BJ (cell line): Measurements from ENCODE around the gene AKAP1. TPM values are rescaled to one million over a fixed set of nuclear protein-coding genes. Genes with fewer than 3 reads are reported as not detected.

Experiments used
- CTCF ChIA-PET: fragments of 350-600 bp; formaldehyde crosslinking; extraction: SDS; loops from one replicate; lab custom pipeline; 2021; ENCODE audit warnings: antibody characterized with exemption, inconsistent platforms; lab: Yijun Ruan, JAX
- POLR2A ChIA-PET: fragments of 300-600 bp; sonication (Branson Sonifier 250); formaldehyde crosslinking; extraction: SDS; loops from one replicate; lab custom pipeline; 2021; ENCODE audit warnings: antibody characterized with exemption; lab: Charles Lee
- DNase-seq: peaks from one replicate; pipeline ENCODE4 v3.0.0-alpha.2; 2011; ENCODE audit warnings: low read depth
- H3K27me3 ChIP-seq: 2 replicates; pipeline ENCODE4 v1.6.0; 2011; ENCODE audit warnings: low read length; ENCODE audit not compliant: control insufficient read depth, insufficient read depth
- H3K36me3 ChIP-seq: 2 replicates; pipeline ENCODE4 v1.5.1; 2011; ENCODE audit warnings: low read length; ENCODE audit not compliant: control insufficient read depth, insufficient read depth
- H3K4me3 ChIP-seq: 2 replicates; pipeline ENCODE4 v1.5.1; 2011; ENCODE audit warnings: low read depth, mild to moderate bottlenecking, control low read depth, low read length
- polyA plus RNA-seq: library from polyadenylated mRNA; depleted of rRNA; stranded (reverse); fragments of >200 nt; gene quantifications from 2 replicates; pipeline ENCODE4 v1.2.3, GENCODE V29; 2011
- TF ChIP-seq, protein P1 (sequence below): IDR thresholded peaks from 2 replicates; pipeline ENCODE4 v1.5.1; 2011; ENCODE audit warnings: low read depth, mild to moderate bottlenecking, control low read depth, inconsistent platforms, low read length, moderate library complexity; ENCODE audit not compliant: insufficient read depth

AKAP1 gene
- polyA plus RNA-seq, 1 experiment = 15.7 TPM

DNA sequence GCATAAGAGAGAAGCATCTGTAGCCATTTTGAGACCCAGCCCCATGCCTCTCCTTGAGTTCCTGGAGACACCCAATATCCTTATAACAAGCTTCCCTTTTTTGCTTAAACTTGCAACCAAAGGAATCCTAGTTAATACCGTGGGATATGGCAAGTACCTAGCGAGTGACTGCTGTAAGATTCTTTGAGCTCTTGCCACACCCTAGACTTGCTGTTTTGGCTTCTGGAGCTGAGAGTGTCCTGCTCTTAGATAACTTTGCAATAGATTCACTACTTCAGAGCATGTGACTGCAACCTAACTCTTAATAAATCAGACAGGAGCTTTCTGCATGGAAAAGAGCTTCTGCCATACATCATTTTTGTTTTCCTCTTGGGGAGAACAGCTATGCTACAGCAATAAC lies 58.3 kb downstream of the AKAP1 start:
- ChIA-PET CTCF (interaction anchor here (0.7 to 1.4 kb wide), 5 partner anchors 13 to 690 kb away, joined by 3 to 5 read pairs (median 4); no protein-coding TSS in a partner anchor), POLR2A (no interaction called here)
- H3K36me3 ChIP-seq = no peaks in the 10 kb centered on the region
- H3K27me3 ChIP-seq = no peaks in the 10 kb centered on the region; the same call in 1 of the 2 replicates
- H3K4me3 ChIP-seq = no peak overlapping the region
- no peak for DNase-seq
- TF ChIP-seq, protein P1, sequence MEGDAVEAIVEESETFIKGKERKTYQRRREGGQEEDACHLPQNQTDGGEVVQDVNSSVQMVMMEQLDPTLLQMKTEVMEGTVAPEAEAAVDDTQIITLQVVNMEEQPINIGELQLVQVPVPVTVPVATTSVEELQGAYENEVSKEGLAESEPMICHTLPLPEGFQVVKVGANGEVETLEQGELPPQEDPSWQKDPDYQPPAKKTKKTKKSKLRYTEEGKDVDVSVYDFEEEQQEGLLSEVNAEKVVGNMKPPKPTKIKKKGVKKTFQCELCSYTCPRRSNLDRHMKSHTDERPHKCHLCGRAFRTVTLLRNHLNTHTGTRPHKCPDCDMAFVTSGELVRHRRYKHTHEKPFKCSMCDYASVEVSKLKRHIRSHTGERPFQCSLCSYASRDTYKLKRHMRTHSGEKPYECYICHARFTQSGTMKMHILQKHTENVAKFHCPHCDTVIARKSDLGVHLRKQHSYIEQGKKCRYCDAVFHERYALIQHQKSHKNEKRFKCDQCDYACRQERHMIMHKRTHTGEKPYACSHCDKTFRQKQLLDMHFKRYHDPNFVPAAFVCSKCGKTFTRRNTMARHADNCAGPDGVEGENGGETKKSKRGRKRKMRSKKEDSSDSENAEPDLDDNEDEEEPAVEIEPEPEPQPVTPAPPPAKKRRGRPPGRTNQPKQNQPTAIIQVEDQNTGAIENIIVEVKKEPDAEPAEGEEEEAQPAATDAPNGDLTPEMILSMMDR = no peak

DNA sequence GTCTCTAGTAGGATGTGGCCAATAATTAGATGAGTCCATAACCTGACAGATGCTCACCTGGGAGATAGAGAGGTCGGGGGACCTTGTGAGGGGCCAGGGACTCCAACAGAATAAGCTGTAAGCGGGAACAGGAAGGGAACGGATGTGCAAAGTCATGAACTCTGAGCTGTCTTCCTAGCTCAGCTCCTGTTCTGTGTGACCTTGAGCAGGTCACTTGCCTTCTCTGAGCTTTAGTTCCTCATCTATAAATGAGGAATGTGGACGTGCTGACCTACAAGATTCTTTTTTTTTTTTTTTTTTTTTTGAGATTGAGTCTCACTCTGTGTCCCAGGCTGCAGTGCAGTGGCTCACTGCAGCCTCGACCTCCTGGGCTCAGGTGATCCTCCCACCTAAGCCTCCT lies 58.9 kb downstream of the AKAP1 start:
- no peak for DNase-seq
- TF ChIP-seq, protein P1 = no peak
- Histone ChIP-seq H3K27me3 (no peaks in the 10 kb centered on the region; the same call in 1 of the 2 replicates), H3K4me3 (no peak overlapping the region), H3K36me3 (no peaks in the 10 kb centered on the region)
- CTCF ChIA-PET = interaction anchor here (0.6 to 1.0 kb wide), 3 partner anchors 14 to 596 kb away, joined by 3 to 4 read pairs (median 3); no protein-coding TSS in a partner anchor
- POLR2A ChIA-PET = no interaction called here

DNA sequence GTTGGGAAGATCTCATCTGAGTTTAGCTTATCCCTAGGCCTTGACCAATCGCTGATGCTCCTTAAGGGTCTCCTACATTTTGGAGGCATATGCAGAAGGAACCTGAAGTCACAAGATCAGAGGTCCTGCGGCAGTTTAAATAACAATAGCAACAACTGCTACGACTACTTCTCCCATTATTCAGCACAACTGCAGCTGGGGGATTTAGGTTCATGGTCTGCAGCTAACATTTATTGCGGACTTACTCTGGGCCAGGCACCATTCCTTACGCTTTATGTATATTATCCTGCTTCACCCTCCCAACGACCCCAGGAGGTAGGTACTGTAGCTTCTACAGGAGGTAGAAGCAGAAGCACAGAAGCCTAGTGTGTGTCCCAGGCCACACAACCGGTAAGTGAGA lies 59.5 kb downstream of the AKAP1 start:
- Histone ChIP-seq H3K36me3 (no peaks in the 10 kb centered on the region), H3K4me3 (no peak overlapping the region), H3K27me3 (no peaks in the 10 kb centered on the region)
- TF ChIP-seq, protein P1 = no peak
- ChIA-PET POLR2A (no interaction called here), CTCF (interaction anchor here (0.6 to 1.0 kb wide), 2 partner anchors 15 to 569 kb away, joined by 3 read pairs; no protein-coding TSS in a partner anchor)
- no peak for DNase-seq

DNA sequence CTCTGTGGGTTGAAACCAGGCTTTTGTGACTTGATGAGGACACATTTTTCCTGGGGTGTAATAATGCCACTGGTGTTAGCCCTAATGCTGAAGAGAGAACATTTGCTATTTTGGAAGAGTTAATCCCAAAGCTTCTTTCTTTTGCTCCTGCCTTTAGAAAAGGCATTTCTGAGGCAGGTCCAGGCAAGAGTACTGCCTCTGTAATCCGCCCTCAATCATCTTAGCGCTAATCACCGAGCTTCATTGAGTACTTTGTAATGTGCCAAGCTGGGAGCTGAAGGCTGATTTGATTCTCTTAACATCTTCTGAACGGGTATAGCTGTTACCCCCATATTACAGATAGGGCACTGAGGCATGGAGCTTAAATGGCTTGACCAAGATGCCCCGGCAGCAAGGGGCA lies 60.3 kb downstream of the AKAP1 start:
- H3K36me3 ChIP-seq = no peaks in the 10 kb centered on the region
- POLR2A ChIA-PET = no interaction called here
- CTCF ChIA-PET = interaction anchor here (0.5 to 0.6 kb wide), 2 partner anchors 15 to 602 kb away, joined by 3 read pairs; no protein-coding TSS in a partner anchor
- TF ChIP-seq, protein P1 = no peak
- no peaks in the 10 kb centered on the region for H3K27me3 ChIP-seq
- DNase-seq = no peak
- no peak overlapping the region for H3K4me3 ChIP-seq

DNA sequence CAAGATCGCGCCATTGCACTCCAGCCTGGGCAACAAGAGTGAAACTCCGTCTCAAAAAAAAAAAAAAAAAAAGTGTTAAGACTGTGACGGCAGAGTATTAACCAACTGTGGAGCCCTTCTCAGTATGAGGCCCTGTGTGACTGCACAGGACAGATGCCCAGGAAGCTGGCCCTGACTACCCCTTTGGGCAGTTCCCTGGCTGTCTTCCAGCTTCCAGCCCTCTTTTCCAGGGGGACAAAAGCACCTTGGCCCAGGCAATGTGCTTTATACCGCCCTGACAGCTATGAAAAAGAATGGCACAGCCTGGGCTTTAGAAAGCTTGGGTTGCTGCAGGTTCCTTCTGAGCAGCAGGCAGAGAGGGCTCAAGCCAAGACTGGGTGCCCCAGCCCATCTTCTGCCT lies 61.2 kb downstream of the AKAP1 start:
- TF ChIP-seq, protein P1 = no peak
- DNase-seq = no peak
- ChIA-PET CTCF (no interaction called here), POLR2A (no interaction called here)
- Histone ChIP-seq H3K4me3 (no peak overlapping the region), H3K36me3 (no peaks in the 10 kb centered on the region), H3K27me3 (no peaks in the 10 kb centered on the region)
